Lower leg skin (tissue), 3 donors: ENCODE data around the gene NFKB2.

ENCODE experiments used
- POLR2A ChIP-seq, 2 donors: fragments of 450-650 bp; IDR thresholded peaks; one replicate each; pipeline ENCODE4 v1.6.1; 2016 to 2017; ENCODE audit warnings: antibody characterized with exemption in 2 of 2, mild to moderate bottlenecking in 1 of 2, moderate library complexity in 1 of 2
- TF ChIP-seq, protein P1 (sequence below), 3 donors: fragments of 450-650 bp; IDR thresholded peaks; one replicate each; pipeline ENCODE4 v1.5.1; 2016; ENCODE audit warnings: antibody characterized with exemption in 3 of 3, mild to moderate bottlenecking in 3 of 3, moderate library complexity in 2 of 3

- TF ChIP-seq, protein P1, sequence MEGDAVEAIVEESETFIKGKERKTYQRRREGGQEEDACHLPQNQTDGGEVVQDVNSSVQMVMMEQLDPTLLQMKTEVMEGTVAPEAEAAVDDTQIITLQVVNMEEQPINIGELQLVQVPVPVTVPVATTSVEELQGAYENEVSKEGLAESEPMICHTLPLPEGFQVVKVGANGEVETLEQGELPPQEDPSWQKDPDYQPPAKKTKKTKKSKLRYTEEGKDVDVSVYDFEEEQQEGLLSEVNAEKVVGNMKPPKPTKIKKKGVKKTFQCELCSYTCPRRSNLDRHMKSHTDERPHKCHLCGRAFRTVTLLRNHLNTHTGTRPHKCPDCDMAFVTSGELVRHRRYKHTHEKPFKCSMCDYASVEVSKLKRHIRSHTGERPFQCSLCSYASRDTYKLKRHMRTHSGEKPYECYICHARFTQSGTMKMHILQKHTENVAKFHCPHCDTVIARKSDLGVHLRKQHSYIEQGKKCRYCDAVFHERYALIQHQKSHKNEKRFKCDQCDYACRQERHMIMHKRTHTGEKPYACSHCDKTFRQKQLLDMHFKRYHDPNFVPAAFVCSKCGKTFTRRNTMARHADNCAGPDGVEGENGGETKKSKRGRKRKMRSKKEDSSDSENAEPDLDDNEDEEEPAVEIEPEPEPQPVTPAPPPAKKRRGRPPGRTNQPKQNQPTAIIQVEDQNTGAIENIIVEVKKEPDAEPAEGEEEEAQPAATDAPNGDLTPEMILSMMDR (IDR thresholded peaks at IDR 0.05) = no peak
- no peak for TF ChIP-seq POLR2A (IDR thresholded peaks at IDR 0.05)
Measured at GRCh38 chr10:102409604-102410428, 14.3 kb downstream of the NFKB2 start.
